HepG2 (cell line): Measurements from ENCODE around the gene KRCC1. TPM values are rescaled to one million over a fixed set of nuclear protein-coding genes. Genes with fewer than 3 reads are reported as not detected.

ENCODE experiments used
- BCL6 ChIP-seq: IDR thresholded peaks from 2 replicates; pipeline ENCODE4 v1.6.1; 2016; ENCODE audit warnings: missing genetic modification reagents, missing compliant biosample characterization
- HCFC1 ChIP-seq: fragments of 150-350 bp; IDR thresholded peaks from 2 replicates; pipeline ENCODE4 v1.6.1; 2014; ENCODE audit warnings: low read depth, low read length
- HMG20A ChIP-seq: IDR thresholded peaks from 2 replicates; pipeline ENCODE4 v1.6.1; 2016; ENCODE audit warnings: borderline replicate concordance
- JUN ChIP-seq: sonication (generic); formaldehyde crosslinking; IDR thresholded peaks from 2 replicates; pipeline ENCODE4 v1.4.0; 2020; ENCODE audit warnings: mild to moderate bottlenecking, missing genetic modification reagents
- KAT8 ChIP-seq: IDR thresholded peaks from 2 replicates; pipeline ENCODE4 v1.6.1; 2016; ENCODE audit warnings: missing genetic modification reagents, missing compliant biosample characterization
- MED1 ChIP-seq: sonication (generic); formaldehyde crosslinking; IDR thresholded peaks from 2 replicates; pipeline ENCODE4 v1.4.0; 2020; ENCODE audit warnings: missing genetic modification reagents
- MIXL1 ChIP-seq: IDR thresholded peaks from 2 replicates; pipeline ENCODE4 v1.6.1; 2016
- PLRG1 ChIP-seq: fragments of 450-650 bp; conservative IDR thresholded peaks from 2 replicates; pipeline ENCODE4 v1.6.1; 2016
- POLR2G ChIP-seq: fragments of 200-400 bp; formaldehyde crosslinking; IDR thresholded peaks from 2 replicates; pipeline ENCODE4 v1.6.1; 2018; ENCODE audit warnings: mild to moderate bottlenecking, low read depth, low read length, moderate library complexity
- PPARG ChIP-seq: conservative IDR thresholded peaks from 2 replicates; pipeline ENCODE4 v1.6.1; 2016; ENCODE audit warnings: missing biosample characterization, missing genetic modification reagents
- RARA ChIP-seq: IDR thresholded peaks from 2 replicates; pipeline ENCODE4 v1.6.1; 2016; ENCODE audit warnings: missing genetic modification reagents, missing compliant biosample characterization
- RBFOX2 ChIP-seq: fragments of 200-400 bp; formaldehyde crosslinking; IDR thresholded peaks from 2 replicates; pipeline ENCODE4 v1.6.1; 2017; ENCODE audit warnings: low read depth, mild to moderate bottlenecking, low read length
- SAP130 ChIP-seq: IDR thresholded peaks from 2 replicates; pipeline ENCODE4 v1.6.1; 2016; ENCODE audit warnings: low read depth
- SRY ChIP-seq: sonication (generic); formaldehyde crosslinking; IDR thresholded peaks from 2 replicates; pipeline ENCODE4 v1.8.0; 2022; ENCODE audit warnings: mild to moderate bottlenecking, missing genetic modification reagents
- ZBTB7A ChIP-seq: sonication (generic); formaldehyde crosslinking; IDR thresholded peaks from 2 replicates; pipeline ENCODE4 v1.8.0; 2022; ENCODE audit warnings: mild to moderate bottlenecking, missing genetic modification reagents
- ZNF24 ChIP-seq: fragments of 450-650 bp; IDR thresholded peaks from 2 replicates; pipeline ENCODE4 v1.6.1; 2017; ENCODE audit warnings: antibody characterized with exemption, mild to moderate bottlenecking
- ZNF260 ChIP-seq: sonication (generic); formaldehyde crosslinking; IDR thresholded peaks from 2 replicates; pipeline ENCODE4 v1.4.0; 2020; ENCODE audit warnings: missing genetic modification reagents, low read depth, mild to moderate bottlenecking, borderline replicate concordance
- ZNF841 ChIP-seq: sonication (generic); formaldehyde crosslinking; IDR thresholded peaks from 2 replicates; pipeline ENCODE4 v1.8.1; 2023; ENCODE audit warnings: missing genetic modification reagents, borderline replicate concordance
- ZSCAN22 ChIP-seq: sonication (generic); formaldehyde crosslinking; IDR thresholded peaks from 2 replicates; pipeline ENCODE4 v1.4.0; 2020; ENCODE audit warnings: mild to moderate bottlenecking, missing genetic modification reagents
- polyA plus RNA-seq, 8 experiments: library from polyadenylated mRNA; depleted of rRNA in 3 of 8; stranded (reverse) in 7 of 8; unstranded in 1 of 8; fragments of >200 nt; fragmentation: Illumina TruSeq in 4 of 8; extraction: Trizol in 4 of 8; gene quantifications; 2 replicates each; pipeline versions ENCODE4 v1.2.1 to v1.2.3, GENCODE V29; 2011 to 2016; ENCODE audit warnings: low read depth in 4 of 8, missing spikeins in 1 of 8, mixed read lengths in 1 of 8; ENCODE audit not compliant: insufficient read depth in 1 of 8
- total RNA-seq, 5 experiments: library from RNA; depleted of rRNA; stranded (reverse); fragments of >200 nt; fragmentation: Illumina TruSeq; extraction: Trizol; gene quantifications; 2 replicates each; pipeline ENCODE4 v1.2.3, GENCODE V29; 2016; ENCODE audit warnings: low read depth in 1 of 5
- TF ChIP-seq, protein P1 (sequence below): sonication (generic); formaldehyde crosslinking; IDR thresholded peaks from 2 replicates; pipeline ENCODE4 v1.9.0; 2022; ENCODE audit warnings: missing genetic modification reagents, mild to moderate bottlenecking, borderline replicate concordance
- TF ChIP-seq, protein P2 (sequence below): sonication (generic); formaldehyde crosslinking; IDR thresholded peaks from 2 replicates; pipeline ENCODE4 v1.8.0; 2022; ENCODE audit warnings: mild to moderate bottlenecking, missing genetic modification reagents, moderate library complexity
- TF ChIP-seq, protein P3 (sequence below): sonication (generic); formaldehyde crosslinking; conservative IDR thresholded peaks from 2 replicates; pipeline ENCODE4 v1.4.0; 2020; ENCODE audit warnings: mild to moderate bottlenecking, missing genetic modification reagents, moderate library complexity
- TF ChIP-seq, protein P4 (sequence below): IDR thresholded peaks from 2 replicates; pipeline ENCODE4 v1.6.1; 2016; ENCODE audit warnings: low read depth

KRCC1 gene
- total and polyA plus RNA-seq, 2 of the 13 experiments (the other 11 are each of a cell fraction or from before 2014, with no cell fraction given): 6.5 to 7.7 TPM

DNA sequence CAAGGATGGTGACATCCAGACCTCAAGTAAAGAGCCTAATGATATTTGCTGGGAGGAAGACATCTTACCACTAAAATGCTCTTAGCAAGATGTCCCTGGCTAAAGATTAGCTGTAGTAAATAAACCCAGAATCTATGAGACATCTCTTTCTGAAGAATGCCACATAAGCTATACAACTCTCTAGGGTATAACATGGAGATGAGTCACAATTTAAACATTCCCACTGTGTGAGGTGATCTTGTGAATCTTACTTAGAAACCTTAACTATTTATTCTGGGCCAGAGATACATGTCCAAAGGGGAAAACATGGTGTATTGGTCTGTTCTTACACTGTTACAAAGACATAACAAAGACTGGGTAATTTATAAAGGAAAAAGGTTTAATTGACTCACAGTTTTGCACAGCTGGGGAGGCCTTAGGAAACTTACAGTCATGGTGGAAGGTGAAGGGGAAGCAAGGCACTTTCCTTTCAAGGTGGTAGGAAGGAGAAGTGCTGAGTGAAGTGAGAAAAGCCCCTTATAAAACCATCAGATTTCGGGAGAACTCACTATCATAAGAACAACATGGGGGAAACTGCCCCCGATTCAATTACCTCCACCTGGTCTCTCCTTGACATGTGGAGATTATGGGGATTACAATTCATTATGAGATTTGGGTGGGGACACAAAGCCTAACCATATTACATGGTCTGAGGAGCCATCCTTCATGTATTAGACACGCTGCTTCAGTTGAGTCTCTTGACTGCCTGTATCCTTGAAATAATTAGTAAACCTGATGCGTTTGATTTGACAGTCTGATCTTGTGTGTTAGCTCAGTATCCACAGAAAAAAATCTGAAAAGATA lies 17.1 kb downstream of the KRCC1 start (continued):
- TF ChIP-seq MED1 (CRISPR knock-in tag) (0 out of 2 replicates have a peak, but pooled peaks have one; percentile 40), POLR2G (no peak), SRY (CRISPR knock-in tag) (no peak), PLRG1 (no peak), ZNF24 (no peak), SAP130 (peak; percentile 52), JUN (CRISPR knock-in tag) (0 out of 2 replicates have a peak, but pooled peaks have one; percentile 20), ZBTB7A (CRISPR knock-in tag) (no peak), MIXL1 (no peak), RBFOX2 (no peak), ZSCAN22 (CRISPR knock-in tag) (no peak), ZNF260 (CRISPR knock-in tag) (no peak), PPARG (peak; percentile 57; the same call in 1 of the 2 replicates), RARA (CRISPR knock-in tag) (0 out of 2 replicates have a peak, but pooled peaks have one; percentile 28), HCFC1 (no peak), KAT8 (CRISPR knock-in tag) (no peak), HMG20A (peak; percentile 57; the same call in 1 of the 2 replicates), ZNF841 (CRISPR knock-in tag) (no peak), BCL6 (CRISPR knock-in tag) (0 out of 2 replicates have a peak, but pooled peaks have one; percentile 7)
- TF ChIP-seq, protein P1, sequence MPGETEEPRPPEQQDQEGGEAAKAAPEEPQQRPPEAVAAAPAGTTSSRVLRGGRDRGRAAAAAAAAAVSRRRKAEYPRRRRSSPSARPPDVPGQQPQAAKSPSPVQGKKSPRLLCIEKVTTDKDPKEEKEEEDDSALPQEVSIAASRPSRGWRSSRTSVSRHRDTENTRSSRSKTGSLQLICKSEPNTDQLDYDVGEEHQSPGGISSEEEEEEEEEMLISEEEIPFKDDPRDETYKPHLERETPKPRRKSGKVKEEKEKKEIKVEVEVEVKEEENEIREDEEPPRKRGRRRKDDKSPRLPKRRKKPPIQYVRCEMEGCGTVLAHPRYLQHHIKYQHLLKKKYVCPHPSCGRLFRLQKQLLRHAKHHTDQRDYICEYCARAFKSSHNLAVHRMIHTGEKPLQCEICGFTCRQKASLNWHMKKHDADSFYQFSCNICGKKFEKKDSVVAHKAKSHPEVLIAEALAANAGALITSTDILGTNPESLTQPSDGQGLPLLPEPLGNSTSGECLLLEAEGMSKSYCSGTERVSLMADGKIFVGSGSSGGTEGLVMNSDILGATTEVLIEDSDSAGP: no peak
- TF ChIP-seq, protein P2, sequence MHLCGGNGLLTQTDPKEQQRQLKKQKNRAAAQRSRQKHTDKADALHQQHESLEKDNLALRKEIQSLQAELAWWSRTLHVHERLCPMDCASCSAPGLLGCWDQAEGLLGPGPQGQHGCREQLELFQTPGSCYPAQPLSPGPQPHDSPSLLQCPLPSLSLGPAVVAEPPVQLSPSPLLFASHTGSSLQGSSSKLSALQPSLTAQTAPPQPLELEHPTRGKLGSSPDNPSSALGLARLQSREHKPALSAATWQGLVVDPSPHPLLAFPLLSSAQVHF: no peak
- TF ChIP-seq, protein P3, sequence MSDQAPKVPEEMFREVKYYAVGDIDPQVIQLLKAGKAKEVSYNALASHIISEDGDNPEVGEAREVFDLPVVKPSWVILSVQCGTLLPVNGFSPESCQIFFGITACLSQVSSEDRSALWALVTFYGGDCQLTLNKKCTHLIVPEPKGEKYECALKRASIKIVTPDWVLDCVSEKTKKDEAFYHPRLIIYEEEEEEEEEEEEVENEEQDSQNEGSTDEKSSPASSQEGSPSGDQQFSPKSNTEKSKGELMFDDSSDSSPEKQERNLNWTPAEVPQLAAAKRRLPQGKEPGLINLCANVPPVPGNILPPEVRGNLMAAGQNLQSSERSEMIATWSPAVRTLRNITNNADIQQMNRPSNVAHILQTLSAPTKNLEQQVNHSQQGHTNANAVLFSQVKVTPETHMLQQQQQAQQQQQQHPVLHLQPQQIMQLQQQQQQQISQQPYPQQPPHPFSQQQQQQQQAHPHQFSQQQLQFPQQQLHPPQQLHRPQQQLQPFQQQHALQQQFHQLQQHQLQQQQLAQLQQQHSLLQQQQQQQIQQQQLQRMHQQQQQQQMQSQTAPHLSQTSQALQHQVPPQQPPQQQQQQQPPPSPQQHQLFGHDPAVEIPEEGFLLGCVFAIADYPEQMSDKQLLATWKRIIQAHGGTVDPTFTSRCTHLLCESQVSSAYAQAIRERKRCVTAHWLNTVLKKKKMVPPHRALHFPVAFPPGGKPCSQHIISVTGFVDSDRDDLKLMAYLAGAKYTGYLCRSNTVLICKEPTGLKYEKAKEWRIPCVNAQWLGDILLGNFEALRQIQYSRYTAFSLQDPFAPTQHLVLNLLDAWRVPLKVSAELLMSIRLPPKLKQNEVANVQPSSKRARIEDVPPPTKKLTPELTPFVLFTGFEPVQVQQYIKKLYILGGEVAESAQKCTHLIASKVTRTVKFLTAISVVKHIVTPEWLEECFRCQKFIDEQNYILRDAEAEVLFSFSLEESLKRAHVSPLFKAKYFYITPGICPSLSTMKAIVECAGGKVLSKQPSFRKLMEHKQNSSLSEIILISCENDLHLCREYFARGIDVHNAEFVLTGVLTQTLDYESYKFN: 0 out of 2 replicates have a peak, but pooled peaks have one; percentile 34
- TF ChIP-seq, protein P4, sequence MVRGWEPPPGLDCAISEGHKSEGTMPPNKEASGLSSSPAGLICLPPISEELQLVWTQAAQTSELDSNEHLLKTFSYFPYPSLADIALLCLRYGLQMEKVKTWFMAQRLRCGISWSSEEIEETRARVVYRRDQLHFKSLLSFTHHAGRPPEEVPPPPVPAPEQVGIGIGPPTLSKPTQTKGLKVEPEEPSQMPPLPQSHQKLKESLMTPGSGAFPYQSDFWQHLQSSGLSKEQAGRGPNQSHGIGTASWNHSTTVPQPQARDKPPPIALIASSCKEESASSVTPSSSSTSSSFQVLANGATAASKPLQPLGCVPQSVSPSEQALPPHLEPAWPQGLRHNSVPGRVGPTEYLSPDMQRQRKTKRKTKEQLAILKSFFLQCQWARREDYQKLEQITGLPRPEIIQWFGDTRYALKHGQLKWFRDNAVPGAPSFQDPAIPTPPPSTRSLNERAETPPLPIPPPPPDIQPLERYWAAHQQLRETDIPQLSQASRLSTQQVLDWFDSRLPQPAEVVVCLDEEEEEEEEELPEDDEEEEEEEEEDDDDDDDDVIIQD (CRISPR knock-in tag): peak; percentile 89; the same call in 1 of the 2 replicates
